ENCODE results near the gene PITPNM3.

- no peak for TF ChIP-seq POLR2A (IDR thresholded peaks at IDR 0.05)
- TF ChIP-seq, protein P1, sequence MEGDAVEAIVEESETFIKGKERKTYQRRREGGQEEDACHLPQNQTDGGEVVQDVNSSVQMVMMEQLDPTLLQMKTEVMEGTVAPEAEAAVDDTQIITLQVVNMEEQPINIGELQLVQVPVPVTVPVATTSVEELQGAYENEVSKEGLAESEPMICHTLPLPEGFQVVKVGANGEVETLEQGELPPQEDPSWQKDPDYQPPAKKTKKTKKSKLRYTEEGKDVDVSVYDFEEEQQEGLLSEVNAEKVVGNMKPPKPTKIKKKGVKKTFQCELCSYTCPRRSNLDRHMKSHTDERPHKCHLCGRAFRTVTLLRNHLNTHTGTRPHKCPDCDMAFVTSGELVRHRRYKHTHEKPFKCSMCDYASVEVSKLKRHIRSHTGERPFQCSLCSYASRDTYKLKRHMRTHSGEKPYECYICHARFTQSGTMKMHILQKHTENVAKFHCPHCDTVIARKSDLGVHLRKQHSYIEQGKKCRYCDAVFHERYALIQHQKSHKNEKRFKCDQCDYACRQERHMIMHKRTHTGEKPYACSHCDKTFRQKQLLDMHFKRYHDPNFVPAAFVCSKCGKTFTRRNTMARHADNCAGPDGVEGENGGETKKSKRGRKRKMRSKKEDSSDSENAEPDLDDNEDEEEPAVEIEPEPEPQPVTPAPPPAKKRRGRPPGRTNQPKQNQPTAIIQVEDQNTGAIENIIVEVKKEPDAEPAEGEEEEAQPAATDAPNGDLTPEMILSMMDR (IDR thresholded peaks at IDR 0.05) = no peak
- TF ChIP-seq POLR2AphosphoS5 (IDR thresholded peaks at IDR 0.05) = no peak
These were observed 91.8 kb downstream of the PITPNM3 start for GRCh38 chr17:6464446-6465041.

All from gastroesophageal sphincter (tissue), 3 donors.